GM19035 (cell line): ENCODE data around the gene RPS6KA4.

Experiments used
- ATAC-seq: cut with Tn5 transposase; IDR thresholded peaks from one replicate; pipeline ENCODE4 v1.9.1; 2021; ENCODE audit not compliant: unreplicated experiment

RPS6KA4 gene

GRCh38 chr11:64384981-64385944, 26.3 kb downstream of the RPS6KA4 start:
- ATAC-seq = no peak

GRCh38 chr11:64385945-64386704, 27.2 kb downstream of the RPS6KA4 start:
- ATAC-seq = no peak

- no peak for ATAC-seq
These were observed 29.0 kb downstream of the RPS6KA4 start for GRCh38 chr11:64387916-64388315.

GRCh38 chr11:64388894-64389293, 29.9 kb downstream of the RPS6KA4 start:
- ATAC-seq = no peak

GRCh38 chr11:64389851-64390250, 30.9 kb downstream of the RPS6KA4 start:
- ATAC-seq = no peak

GRCh38 chr11:64390558-64390957, 31.6 kb downstream of the RPS6KA4 start:
- no peak for ATAC-seq

- no peak for ATAC-seq
These were observed 32.9 kb downstream of the RPS6KA4 start for GRCh38 chr11:64391839-64392238.

GRCh38 chr11:64395545-64396078, 36.6 kb downstream of the RPS6KA4 start:
- no peak for ATAC-seq

GRCh38 chr11:64396079-64396591, 37.2 kb downstream of the RPS6KA4 start:
- no peak for ATAC-seq

- no peak for ATAC-seq
These were observed 41.1 kb downstream of the RPS6KA4 start for GRCh38 chr11:64400102-64400501.

- ATAC-seq = no peak
These were observed 41.7 kb downstream of the RPS6KA4 start for GRCh38 chr11:64400667-64401066.

- no peak for ATAC-seq
These were observed 42.8 kb downstream of the RPS6KA4 start for GRCh38 chr11:64401775-64402174.

- no peak for ATAC-seq
These were observed 44.1 kb downstream of the RPS6KA4 start for GRCh38 chr11:64403106-64403505.

GRCh38 chr11:64406221-64406946, 47.4 kb downstream of the RPS6KA4 start:
- ATAC-seq = no peak

GRCh38 chr11:64407221-64407620, 48.3 kb downstream of the RPS6KA4 start:
- ATAC-seq = no peak

- no peak for ATAC-seq
These were observed 48.7 kb downstream of the RPS6KA4 start for GRCh38 chr11:64407630-64408029.

- no peak for ATAC-seq
These were observed 50.3 kb downstream of the RPS6KA4 start for GRCh38 chr11:64409278-64409677.

- no peak for ATAC-seq
These were observed 50.9 kb downstream of the RPS6KA4 start for GRCh38 chr11:64409707-64410403.

- no peak for ATAC-seq
These were observed 51.4 kb downstream of the RPS6KA4 start for GRCh38 chr11:64410404-64410734.

GRCh38 chr11:64413417-64413816, 54.5 kb downstream of the RPS6KA4 start:
- no peak for ATAC-seq
